GM23248 (cell line): ENCODE data around the gene METRNL.

Experiments used
- EZH2 ChIP-seq: fragments of 200-600 bp; sonication (generic); IDR thresholded peaks from 2 replicates; pipeline ENCODE4 v1.6.1; 2018; ENCODE audit warnings: antibody characterized with exemption, mild to moderate bottlenecking; ENCODE audit not compliant: insufficient read depth, poor library complexity, severe bottlenecking
- EZH2phosphoT487 ChIP-seq: fragments of 200-600 bp; sonication (generic); IDR thresholded peaks from 2 replicates; pipeline ENCODE4 v1.6.1; 2018; ENCODE audit warnings: antibody characterized with exemption, moderate library complexity, mild to moderate bottlenecking, low read depth; ENCODE audit not compliant: insufficient read depth

DNA sequence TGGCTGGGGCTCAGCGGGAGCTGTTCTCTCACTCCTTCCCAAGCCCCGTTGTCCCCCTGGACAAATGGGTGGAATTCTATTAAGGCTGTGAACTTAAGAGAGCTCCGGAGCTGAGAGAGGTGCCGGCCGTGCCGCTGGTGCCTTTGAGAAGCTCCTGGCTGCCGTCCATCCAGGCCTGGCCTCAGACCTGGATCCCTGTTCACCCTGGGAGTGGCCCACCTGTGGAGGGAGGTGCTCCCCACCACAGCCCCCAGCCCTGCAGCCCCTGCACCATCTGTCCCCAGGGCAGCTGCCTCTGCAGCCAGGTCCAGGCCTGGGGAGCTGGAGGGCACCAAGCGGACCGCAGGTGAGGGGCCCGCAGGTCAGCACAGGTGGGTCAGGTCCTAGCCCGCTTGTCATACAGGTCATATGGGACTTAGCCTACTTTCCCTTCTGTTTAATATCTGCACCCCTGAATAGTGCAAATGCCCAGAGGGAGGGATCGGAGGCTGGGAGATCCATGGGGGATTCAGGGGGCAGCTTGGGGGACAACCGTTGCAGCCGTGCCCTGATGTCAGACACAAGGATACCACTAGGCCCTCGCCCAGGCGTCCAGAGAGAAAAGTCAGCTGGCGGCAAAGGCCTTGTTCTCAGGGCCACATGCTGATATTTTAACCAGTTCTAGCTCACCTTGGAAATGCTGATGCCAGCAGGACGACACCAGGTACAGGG lies 15.2 kb upstream of the METRNL start:
- TF ChIP-seq EZH2 (no peak), EZH2phosphoT487 (no peak)
